ENCODE data around the gene KCNN2. TPM values are rescaled to one million over a fixed set of nuclear protein-coding genes. Genes with fewer than 3 reads are reported as not detected.

Gene KCNN2
- total and polyA plus RNA-seq, 2 of the 4 experiments (the other 2 are of a cell fraction) = 2.2 to 8.8 TPM

DNA sequence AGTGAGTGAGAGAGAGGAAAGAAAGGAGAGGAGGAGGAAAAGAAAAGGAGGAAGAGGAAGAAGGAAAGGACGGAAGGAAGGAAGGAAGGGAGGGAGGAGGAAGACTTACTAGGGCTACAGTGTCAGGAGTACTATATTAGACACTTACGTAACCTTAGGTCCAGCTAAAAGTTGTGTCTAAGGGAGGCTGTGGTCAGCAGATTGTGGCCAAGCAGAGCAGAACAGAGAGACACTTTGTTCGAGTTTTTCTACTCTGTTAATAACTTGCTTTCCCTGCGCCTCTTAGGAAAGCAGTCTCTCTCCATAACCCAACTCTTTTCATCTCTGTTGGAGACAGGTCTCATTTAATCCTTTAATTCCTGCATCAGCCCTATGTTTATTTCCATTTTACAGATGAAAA is 138.9 kb downstream of the KCNN2 start:
- in situ Hi-C loops (cut with MboI; ENCODE audit: low sequenced_read_pairs) (no loop called here), dilution Hi-C loops (cut with HindIII; ENCODE audit: low sequenced_read_pairs, unreplicated experiment) (no loop called here), intact Hi-C loops (cut with micrococcal nuclease) (no loop called here)
- ATAC-seq (ENCODE audit: low read depth) (no peak), DNase-seq (no peak)
- Histone ChIP-seq H2AFZ (replicated peaks; ENCODE audit: low read length, poor library complexity) (no peak overlapping the region), H2BK15ac (ENCODE audit: low read depth, low read length) (no peak overlapping the region), H4K8ac (ENCODE audit: low read depth in 2 of 2, low read length in 2 of 2) (no peak overlapping the region), H3K9ac (ENCODE audit: low read depth, low read length) (no peak overlapping the region), H4K5ac (ENCODE audit: low read depth, low read length) (no peak overlapping the region), H3K27ac (ENCODE audit: insufficient read depth, low read length) (no peak overlapping the region), H3K4me1 (ENCODE audit: control insufficient read depth, insufficient read depth, low read length) (no peaks in the 10 kb centered on the region), H3K9me3 (ENCODE audit: control insufficient read depth, insufficient read depth, low read length) (no peaks in the 10 kb centered on the region), H3K23ac (ENCODE audit: low read depth, low read length) (no peak overlapping the region), H3K9me1 (ENCODE audit: insufficient read depth, low read length) (no peaks in the 10 kb centered on the region), H2AK9ac (replicated peaks; ENCODE audit: low read depth, low read length, poor library complexity) (no peak overlapping the region), H3K4me2 (ENCODE audit: low read depth, low read length) (no peak overlapping the region), H3K36me3 (ENCODE audit: control insufficient read depth, insufficient read depth, low read length) (no peaks in the 10 kb centered on the region), H3K79me1 (ENCODE audit: low read depth in 1 of 2, low read length in 2 of 2) (no peaks in the 10 kb centered on the region), H2BK5ac (ENCODE audit: low read depth, low read length, poor library complexity, severe bottlenecking) (no peak overlapping the region), H2BK20ac (ENCODE audit: low read depth, low read length) (no peak overlapping the region), H3K4ac (ENCODE audit: low read depth, low read length) (no peak overlapping the region), H3K56ac (ENCODE audit: extremely low read depth, insufficient read depth, low read length) (no peak overlapping the region), H2AK5ac (ENCODE audit: low read depth, low read length) (no peak overlapping the region), H3K18ac (ENCODE audit: low read depth, low read length) (no peak overlapping the region), H3K14ac (replicated peaks; ENCODE audit: low read depth, low read length) (no peak overlapping the region), H3K4me3 (ENCODE audit: insufficient read depth, low read depth, low read length) (no peak overlapping the region), H3K27me3 (ENCODE audit: control insufficient read depth, insufficient read depth, low read length) (no peaks in the 10 kb centered on the region), H4K20me1 (ENCODE audit: insufficient read depth, low read length) (no peaks in the 10 kb centered on the region), H4K91ac (ENCODE audit: insufficient read depth, low read depth, low read length) (no peak overlapping the region), H2BK120ac (ENCODE audit: low read depth, low read length) (no peak overlapping the region)
- CTCF ChIA-PET = no interaction called here
- WGBS, 2 experiments (ENCODE audit: extremely low coverage in 2 of 2, insufficient read length in 1 of 2) = no CpG with 5 or more reads among the region's 4 CpGs
- BruUV-seq (replicated peaks) = no TSS peak
- POLR2A ChIA-PET (ENCODE audit: unreplicated experiment) = no interaction called here
- TF ChIP-seq MXI1 (IDR thresholded peaks at IDR 0.05; ENCODE audit: borderline replicate concordance, low read depth, low read length) (no peak), MAFK (IDR thresholded peaks at IDR 0.05; ENCODE audit: low read depth, low read length) (no peak), MAZ (IDR thresholded peaks at IDR 0.05; ENCODE audit: borderline replicate concordance, low read depth, low read length) (no peak), CEBPB (IDR thresholded peaks at IDR 0.05; ENCODE audit: low read depth, low read length) (no peak), BHLHE40 (IDR thresholded peaks at IDR 0.05; ENCODE audit: low read depth, low read length) (no peak), POLR2A (IDR thresholded peaks at IDR 0.05; ENCODE audit: low read depth, low read length) (no peak), FOS (IDR thresholded peaks at IDR 0.05; ENCODE audit: low read depth, low read length) (no peak), SMC3 (IDR thresholded peaks at IDR 0.05; ENCODE audit: low read depth, low read length) (no peak), RCOR1 (IDR thresholded peaks at IDR 0.05; ENCODE audit: insufficient replicate concordance, low read length) (no peak), CHD1 (IDR thresholded peaks at IDR 0.05; ENCODE audit: low read depth, low read length) (no peak), NFE2L2 (IDR thresholded peaks at IDR 0.05; ENCODE audit: low read depth, low read length) (no peak)
- TF ChIP-seq, protein P1, sequence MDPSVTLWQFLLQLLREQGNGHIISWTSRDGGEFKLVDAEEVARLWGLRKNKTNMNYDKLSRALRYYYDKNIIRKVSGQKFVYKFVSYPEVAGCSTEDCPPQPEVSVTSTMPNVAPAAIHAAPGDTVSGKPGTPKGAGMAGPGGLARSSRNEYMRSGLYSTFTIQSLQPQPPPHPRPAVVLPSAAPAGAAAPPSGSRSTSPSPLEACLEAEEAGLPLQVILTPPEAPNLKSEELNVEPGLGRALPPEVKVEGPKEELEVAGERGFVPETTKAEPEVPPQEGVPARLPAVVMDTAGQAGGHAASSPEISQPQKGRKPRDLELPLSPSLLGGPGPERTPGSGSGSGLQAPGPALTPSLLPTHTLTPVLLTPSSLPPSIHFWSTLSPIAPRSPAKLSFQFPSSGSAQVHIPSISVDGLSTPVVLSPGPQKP (IDR thresholded peaks at IDR 0.05; ENCODE audit: borderline replicate concordance, low read depth, low read length) = no peak
- TF ChIP-seq, protein P2, sequence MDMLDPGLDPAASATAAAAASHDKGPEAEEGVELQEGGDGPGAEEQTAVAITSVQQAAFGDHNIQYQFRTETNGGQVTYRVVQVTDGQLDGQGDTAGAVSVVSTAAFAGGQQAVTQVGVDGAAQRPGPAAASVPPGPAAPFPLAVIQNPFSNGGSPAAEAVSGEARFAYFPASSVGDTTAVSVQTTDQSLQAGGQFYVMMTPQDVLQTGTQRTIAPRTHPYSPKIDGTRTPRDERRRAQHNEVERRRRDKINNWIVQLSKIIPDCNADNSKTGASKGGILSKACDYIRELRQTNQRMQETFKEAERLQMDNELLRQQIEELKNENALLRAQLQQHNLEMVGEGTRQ (IDR thresholded peaks at IDR 0.05; ENCODE audit: low read depth, low read length) = no peak
- TF ChIP-seq, protein P3, sequence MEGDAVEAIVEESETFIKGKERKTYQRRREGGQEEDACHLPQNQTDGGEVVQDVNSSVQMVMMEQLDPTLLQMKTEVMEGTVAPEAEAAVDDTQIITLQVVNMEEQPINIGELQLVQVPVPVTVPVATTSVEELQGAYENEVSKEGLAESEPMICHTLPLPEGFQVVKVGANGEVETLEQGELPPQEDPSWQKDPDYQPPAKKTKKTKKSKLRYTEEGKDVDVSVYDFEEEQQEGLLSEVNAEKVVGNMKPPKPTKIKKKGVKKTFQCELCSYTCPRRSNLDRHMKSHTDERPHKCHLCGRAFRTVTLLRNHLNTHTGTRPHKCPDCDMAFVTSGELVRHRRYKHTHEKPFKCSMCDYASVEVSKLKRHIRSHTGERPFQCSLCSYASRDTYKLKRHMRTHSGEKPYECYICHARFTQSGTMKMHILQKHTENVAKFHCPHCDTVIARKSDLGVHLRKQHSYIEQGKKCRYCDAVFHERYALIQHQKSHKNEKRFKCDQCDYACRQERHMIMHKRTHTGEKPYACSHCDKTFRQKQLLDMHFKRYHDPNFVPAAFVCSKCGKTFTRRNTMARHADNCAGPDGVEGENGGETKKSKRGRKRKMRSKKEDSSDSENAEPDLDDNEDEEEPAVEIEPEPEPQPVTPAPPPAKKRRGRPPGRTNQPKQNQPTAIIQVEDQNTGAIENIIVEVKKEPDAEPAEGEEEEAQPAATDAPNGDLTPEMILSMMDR (conservative IDR thresholded peaks at IDR 0.05; ENCODE audit: low read depth, low read length) = no peak

All from IMR-90 (cell line).